H7 (cell line): Measurements from ENCODE around the gene TRPC3. TPM values are rescaled to one million over a fixed set of nuclear protein-coding genes. Genes with fewer than 3 reads are reported as not detected.

Experiments
- DNase-seq: peaks from one replicate; pipeline ENCODE4 v3.0.0; 2012
- H3K27me3 ChIP-seq: 2 replicates; pipeline ENCODE4 v1.6.0; 2011; ENCODE audit warnings: mild to moderate bottlenecking, low read length; ENCODE audit not compliant: control insufficient read depth, insufficient read depth
- H3K36me3 ChIP-seq: replicated peaks from 2 replicates; pipeline ENCODE4 v1.5.1; 2011; ENCODE audit warnings: low read length; ENCODE audit not compliant: control insufficient read depth, insufficient read depth
- H3K4me3 ChIP-seq: 2 replicates; pipeline ENCODE4 v1.5.1; 2011; ENCODE audit warnings: low read depth, mild to moderate bottlenecking, control low read depth, low read length, moderate library complexity; ENCODE audit not compliant: insufficient read depth
- total RNA-seq: library from RNA; depleted of rRNA; stranded (reverse); fragments of >200 nt; shearing (Covaris generic); gene quantifications from 2 replicates; pipeline ENCODE4 v1.2.3, GENCODE V29; 2014; rRNA removed

TRPC3 gene
- total RNA-seq, 1 experiment from 2014 or later = 0.21 TPM

- no peaks in the 10 kb centered on the region for H3K27me3 ChIP-seq
- no peak overlapping the region for H3K4me3 ChIP-seq
- DNase-seq = no peak
- H3K36me3 ChIP-seq = no peaks in the 10 kb centered on the region
Observed at GRCh38 chr4:121873604-121874003, 78.3 kb downstream of the TRPC3 start.

DNA sequence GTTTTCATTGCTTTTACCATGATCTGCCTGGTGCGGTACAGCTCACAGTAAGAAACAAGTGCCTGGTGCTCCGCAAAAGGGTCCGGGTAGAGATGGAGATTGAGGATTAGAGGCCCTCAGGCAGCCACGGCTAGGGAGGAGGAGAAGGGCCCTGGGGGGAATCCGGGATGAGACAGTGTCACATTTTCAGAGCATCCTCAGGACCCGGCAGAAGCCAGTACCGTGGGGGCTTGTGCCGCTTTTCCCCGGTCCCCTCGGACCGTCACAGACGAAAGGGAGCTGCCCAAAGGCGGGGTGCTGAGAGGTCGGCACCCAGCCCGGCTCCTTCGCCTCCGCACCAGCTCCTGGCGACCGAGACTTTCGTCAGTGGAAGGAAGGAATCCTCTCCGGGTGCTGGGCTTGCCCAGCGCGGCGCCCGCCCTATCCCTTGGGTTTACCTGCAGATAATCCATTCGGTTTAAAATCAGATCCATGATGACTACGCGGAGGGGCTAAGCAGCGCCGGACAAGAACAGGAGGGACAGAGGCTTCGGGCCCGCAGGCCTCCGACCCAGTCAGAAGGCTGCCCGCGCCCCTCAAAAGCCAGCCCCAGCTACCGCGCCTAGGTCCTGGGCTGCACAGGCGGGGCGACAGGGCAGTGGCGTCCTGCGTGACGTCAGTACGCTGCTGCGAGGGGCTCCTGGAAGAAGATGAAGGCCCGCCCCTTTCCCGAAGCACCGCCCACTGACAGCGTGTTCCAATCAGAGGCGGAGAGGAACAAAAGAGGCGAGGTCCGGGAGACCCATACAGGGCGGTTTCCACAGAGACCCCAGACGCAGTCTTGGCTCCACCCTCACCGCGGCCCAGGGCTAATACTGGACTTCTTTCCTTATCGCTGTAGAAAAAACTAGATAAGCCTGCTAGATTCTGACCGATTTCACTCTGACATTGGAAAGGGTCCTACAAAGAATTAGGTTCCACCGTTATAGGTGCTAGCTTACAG is 81.7 kb downstream of the TRPC3 start, which contains the start of gene BBS7:
Gene BBS7, minus strand, starts transcription at position 634 of the 982 bp plus-strand sequence. Its CDS starts 161 bp downstream, at position 473.
- Histone ChIP-seq H3K27me3 (no peaks in the 10 kb centered on the region), H3K36me3 (no peaks in the 10 kb centered on the region; the same call in 1 of the 2 replicates), H3K4me3 (peak within 1 kb of the TSS; percentile 72)
- DNase-seq = peak; percentile 90

DNA sequence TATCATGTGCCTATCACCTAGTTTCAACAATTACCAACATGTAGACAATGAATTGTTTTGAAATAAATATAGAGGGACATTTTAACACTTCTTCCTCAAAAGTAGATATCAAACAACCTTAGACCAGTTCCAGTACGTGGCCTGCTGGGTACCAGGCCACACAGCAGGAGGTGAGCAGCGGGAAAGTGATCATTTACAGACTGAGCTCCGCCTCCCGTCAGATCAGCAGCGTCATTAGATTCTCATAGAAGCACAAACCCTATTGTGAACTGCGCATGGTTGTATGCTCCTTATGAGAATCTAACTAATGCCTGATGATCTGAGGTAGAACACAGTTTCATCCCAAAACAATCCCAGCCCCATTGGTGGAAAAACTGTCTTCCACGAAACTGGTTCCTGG is 88.1 kb downstream of the TRPC3 start:
- Histone ChIP-seq H3K36me3 (peaks cover 2% of the 10 kb centered on the region), H3K27me3 (no peaks in the 10 kb centered on the region), H3K4me3 (no peak overlapping the region)
- peak; percentile 4 for DNase-seq

- peaks cover 2% of the 10 kb centered on the region for H3K36me3 ChIP-seq
- no peaks in the 10 kb centered on the region for H3K27me3 ChIP-seq
- DNase-seq = no peak
- no peak overlapping the region for H3K4me3 ChIP-seq
Observed at GRCh38 chr4:121861426-121861825, 90.4 kb downstream of the TRPC3 start.

DNA sequence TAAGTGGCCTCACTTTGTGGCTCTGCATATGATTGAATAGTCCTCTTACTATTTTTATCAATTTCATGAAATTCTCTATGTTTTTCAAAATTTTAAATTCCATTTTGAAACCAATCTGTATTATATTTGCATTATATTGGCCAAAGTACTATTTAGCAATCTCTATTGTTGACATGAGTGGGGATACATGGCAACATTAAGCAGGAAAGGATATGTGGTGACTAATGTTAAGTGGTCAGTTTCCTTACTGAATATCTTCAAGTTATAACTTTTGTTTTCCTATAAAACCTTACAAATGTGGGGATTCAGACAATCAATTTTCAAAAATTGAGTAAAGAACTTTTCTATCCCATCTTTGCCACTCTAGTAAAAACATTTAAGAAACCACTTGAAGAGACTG is 91.7 kb downstream of the TRPC3 start:
- no peak overlapping the region for H3K4me3 ChIP-seq
- no peak for DNase-seq
- H3K27me3 ChIP-seq = no peaks in the 10 kb centered on the region
- H3K36me3 ChIP-seq = peaks cover 2% of the 10 kb centered on the region

- no peak overlapping the region for H3K4me3 ChIP-seq
- H3K36me3 ChIP-seq = no peaks in the 10 kb centered on the region
- H3K27me3 ChIP-seq = no peaks in the 10 kb centered on the region
- no peak for DNase-seq
Observed at GRCh38 chr4:121851354-121851753, 100.5 kb downstream of the TRPC3 start.

GRCh38 chr4:121846662-121847061 is 105.2 kb downstream of the TRPC3 start:
- no peak overlapping the region for H3K4me3 ChIP-seq
- DNase-seq = no peak
- H3K27me3 ChIP-seq = no peaks in the 10 kb centered on the region
- H3K36me3 ChIP-seq = no peaks in the 10 kb centered on the region; the same call in 1 of the 2 replicates

DNA sequence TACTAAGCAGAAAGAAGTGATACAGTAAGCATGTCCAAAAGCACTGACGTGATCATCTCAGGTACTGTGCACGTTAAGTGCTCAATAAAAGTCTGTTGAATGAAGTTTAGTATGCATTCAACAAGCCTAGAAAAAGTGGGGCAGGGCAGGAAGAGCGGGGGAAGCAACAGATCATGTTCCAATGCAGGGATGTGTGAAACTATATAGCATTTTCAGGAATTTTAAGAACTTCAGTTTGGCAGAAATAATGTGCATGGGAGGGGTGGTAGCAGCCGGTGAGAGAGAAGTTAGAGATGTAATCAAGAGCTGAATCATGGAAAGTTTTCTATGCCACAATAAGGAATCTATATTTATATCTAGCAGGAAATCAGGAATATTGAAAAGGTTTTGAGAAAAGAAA is 109.0 kb downstream of the TRPC3 start:
- DNase-seq = no peak
- Histone ChIP-seq H3K36me3 (no peaks in the 10 kb centered on the region; the same call in 1 of the 2 replicates), H3K27me3 (no peaks in the 10 kb centered on the region), H3K4me3 (no peak overlapping the region)

- no peak for DNase-seq
- Histone ChIP-seq H3K4me3 (no peak overlapping the region), H3K36me3 (no peaks in the 10 kb centered on the region; the same call in 1 of the 2 replicates), H3K27me3 (no peaks in the 10 kb centered on the region)
Observed at GRCh38 chr4:121838136-121838535, 113.7 kb downstream of the TRPC3 start.

DNA sequence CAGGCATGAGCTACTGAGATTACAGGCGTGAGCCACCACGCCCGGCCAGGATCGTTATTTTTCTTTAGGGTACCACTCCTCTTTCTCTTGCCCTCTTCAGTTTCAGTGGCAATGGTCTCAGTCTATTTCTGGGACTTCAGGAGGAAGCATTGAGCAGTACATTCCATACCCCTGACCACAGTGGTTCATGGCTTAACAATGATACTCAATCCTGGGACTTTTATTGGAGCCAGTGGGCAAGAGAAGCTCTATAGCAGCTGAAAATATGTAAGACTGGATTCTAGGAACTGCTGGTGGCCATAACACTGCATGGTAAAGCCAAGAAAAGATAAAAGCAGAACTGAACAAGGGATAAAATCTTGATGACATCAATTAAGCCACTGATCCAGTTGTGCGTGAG is 122.3 kb downstream of the TRPC3 start:
- H3K27me3 ChIP-seq = no peaks in the 10 kb centered on the region
- H3K36me3 ChIP-seq = no peaks in the 10 kb centered on the region; the same call in 1 of the 2 replicates
- no peak overlapping the region for H3K4me3 ChIP-seq
- DNase-seq = no peak

Other genes starting within 250 kb of the TRPC3 start
- not detected in 2 replicates for gene SMIM43, start 186.9 kb downstream of the TRPC3 start, total RNA-seq
- 56.9 and 60.8 TPM in 2 replicates for gene EXOSC9, start 150.7 kb downstream of the TRPC3 start, total RNA-seq
- gene CCNA2, start 128.2 kb downstream of the TRPC3 start, total RNA-seq = 171 and 186 TPM in 2 replicates
- gene BBS7, start 81.6 kb downstream of the TRPC3 start, total RNA-seq = 13.2 and 14.5 TPM in 2 replicates
- gene BLTP1, start 200.3 kb upstream of the TRPC3 start, total RNA-seq = 21.5 and 29.5 TPM in 2 replicates